Neural progenitor cell (in vitro differentiated cells): ENCODE results near the gene SUPV3L1. TPM values are rescaled to one million over a fixed set of nuclear protein-coding genes. Genes with fewer than 3 reads are reported as not detected.
"Not testable (repeated sequence)": the region's sequence is repeated elsewhere in the genome, so short reads cannot be mapped to it uniquely, and the experiment has no call there.

Experiments
- DNase-seq: peaks from one replicate; pipeline ENCODE4 v3.0.0-alpha.2; 2016; ENCODE audit warnings: low spot score
- H2AFZ ChIP-seq: fragments of 200-600 bp; sonication (generic); replicated peaks from 2 replicates; pipeline ENCODE4 v1.6.1; 2016; ENCODE audit warnings: antibody characterized with exemption
- H3F3A ChIP-seq: fragments of 200-600 bp; sonication (generic); 2 replicates; pipeline ENCODE4 v1.6.1; 2016; ENCODE audit warnings: antibody characterized with exemption, low read depth
- H3K27ac ChIP-seq: fragments of 200-600 bp; sonication (generic); 2 replicates; pipeline ENCODE4 v1.5.1; 2016; ENCODE audit warnings: mild to moderate bottlenecking
- H3K27me3 ChIP-seq: fragments of 200-600 bp; sonication (generic); 2 replicates; pipeline ENCODE4 v1.6.1; 2016; ENCODE audit warnings: mild to moderate bottlenecking, moderate library complexity
- H3K36me3 ChIP-seq: fragments of 200-600 bp; sonication (generic); 2 replicates; pipeline ENCODE4 v1.5.1; 2016
- H3K4me1 ChIP-seq: fragments of 200-600 bp; sonication (generic); 2 replicates; pipeline ENCODE4 v1.6.1; 2016; ENCODE audit warnings: mixed run types
- H3K4me2 ChIP-seq: fragments of 200-600 bp; sonication (generic); 2 replicates; pipeline ENCODE4 v1.6.1; 2016
- H3K4me3 ChIP-seq: fragments of 200-600 bp; sonication (generic); 2 replicates; pipeline ENCODE4 v1.5.1; 2016
- H3K79me2 ChIP-seq: fragments of 200-600 bp; sonication (generic); 2 replicates; pipeline ENCODE4 v1.6.1; 2016; ENCODE audit warnings: low read depth
- H3K9ac ChIP-seq: fragments of 200-600 bp; sonication (generic); 2 replicates; pipeline ENCODE4 v1.6.1; 2016
- H3K9me3 ChIP-seq: fragments of 200-600 bp; sonication (generic); 2 replicates; pipeline ENCODE4 v1.5.1; 2016; ENCODE audit warnings: low read depth
- H4K20me1 ChIP-seq: fragments of 200-600 bp; sonication (generic); 2 replicates; pipeline ENCODE4 v1.6.1; 2016; ENCODE audit warnings: low read depth
- H3K27ac Mint-ChIP-seq: 3 replicates; pipeline ENCODE4 v1.8.0; 2021; ENCODE audit warnings: mixed read lengths
- H3K27me3 Mint-ChIP-seq: 2 replicates; pipeline ENCODE4 v1.8.0; 2022; ENCODE audit warnings: low read depth, mild to moderate bottlenecking, inconsistent platforms, moderate library complexity, mixed read lengths; ENCODE audit not compliant: insufficient read depth
- H3K36me3 Mint-ChIP-seq: 3 replicates; pipeline ENCODE4 v1.8.0; 2021; ENCODE audit warnings: mixed read lengths
- H3K4me1 Mint-ChIP-seq: 3 replicates; pipeline ENCODE4 v1.8.0; 2021; ENCODE audit warnings: mixed read lengths
- H3K4me3 Mint-ChIP-seq: 3 replicates; pipeline ENCODE4 v1.8.0; 2021; ENCODE audit warnings: mild to moderate bottlenecking, moderate library complexity, mixed read lengths
- H3K9me3 Mint-ChIP-seq: 3 replicates; pipeline ENCODE4 v1.8.0; 2020; ENCODE audit warnings: mixed read lengths
- EZH2 ChIP-seq: fragments of 200-600 bp; sonication (generic); IDR thresholded peaks from 2 replicates; pipeline ENCODE4 v1.6.1; 2017; ENCODE audit warnings: antibody characterized with exemption, mild to moderate bottlenecking, moderate library complexity
- EZH2phosphoT487 ChIP-seq: fragments of 200-600 bp; sonication (generic); IDR thresholded peaks from 2 replicates; pipeline ENCODE4 v1.6.1; 2017; ENCODE audit warnings: antibody characterized with exemption
- total RNA-seq: library from RNA; depleted of rRNA; stranded (reverse); fragments of >200 nt; gene quantifications from 2 replicates; pipeline ENCODE4 v1.2.3, GENCODE V29; 2015; ENCODE audit warnings: low replicate concordance
- TF ChIP-seq, protein P1 (sequence below): fragments of 200-600 bp; sonication (generic); IDR thresholded peaks from 2 replicates; pipeline ENCODE4 v1.5.1; 2017; ENCODE audit warnings: antibody characterized with exemption, mild to moderate bottlenecking

The SUPV3L1 gene
- total RNA-seq, 1 donor from 2014 or later = 31.9 TPM

DNA sequence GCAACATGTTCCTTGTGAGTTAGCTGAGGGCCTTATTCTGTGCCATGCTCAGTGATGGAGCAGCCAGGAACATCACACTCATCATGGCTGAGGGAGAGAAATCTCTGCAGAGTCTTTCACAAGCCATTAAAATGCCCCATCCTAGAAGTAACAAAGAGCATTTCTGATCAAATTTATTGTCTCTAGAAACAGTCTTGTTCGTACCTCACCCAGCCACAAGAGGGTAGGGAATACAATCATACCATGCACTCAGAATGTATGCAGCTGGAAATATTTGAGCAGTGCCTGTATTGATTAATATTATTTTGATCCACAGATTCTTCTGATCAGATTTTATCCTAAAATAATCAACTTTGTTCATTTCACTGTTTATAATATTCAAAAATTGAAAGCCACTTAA is 38.7 kb upstream of the SUPV3L1 start:
- peaks cover 29% of the 10 kb centered on the region for H4K20me1 ChIP-seq
- H3K4me3 ChIP-seq = no peak overlapping the region
- no peaks in the 10 kb centered on the region for H3K4me1 ChIP-seq
- no peaks in the 10 kb centered on the region for H3K9me3 Mint-ChIP-seq
- no peak overlapping the region for H2AFZ ChIP-seq
- TF ChIP-seq EZH2 (no peak), EZH2phosphoT487 (no peak)
- TF ChIP-seq, protein P1, sequence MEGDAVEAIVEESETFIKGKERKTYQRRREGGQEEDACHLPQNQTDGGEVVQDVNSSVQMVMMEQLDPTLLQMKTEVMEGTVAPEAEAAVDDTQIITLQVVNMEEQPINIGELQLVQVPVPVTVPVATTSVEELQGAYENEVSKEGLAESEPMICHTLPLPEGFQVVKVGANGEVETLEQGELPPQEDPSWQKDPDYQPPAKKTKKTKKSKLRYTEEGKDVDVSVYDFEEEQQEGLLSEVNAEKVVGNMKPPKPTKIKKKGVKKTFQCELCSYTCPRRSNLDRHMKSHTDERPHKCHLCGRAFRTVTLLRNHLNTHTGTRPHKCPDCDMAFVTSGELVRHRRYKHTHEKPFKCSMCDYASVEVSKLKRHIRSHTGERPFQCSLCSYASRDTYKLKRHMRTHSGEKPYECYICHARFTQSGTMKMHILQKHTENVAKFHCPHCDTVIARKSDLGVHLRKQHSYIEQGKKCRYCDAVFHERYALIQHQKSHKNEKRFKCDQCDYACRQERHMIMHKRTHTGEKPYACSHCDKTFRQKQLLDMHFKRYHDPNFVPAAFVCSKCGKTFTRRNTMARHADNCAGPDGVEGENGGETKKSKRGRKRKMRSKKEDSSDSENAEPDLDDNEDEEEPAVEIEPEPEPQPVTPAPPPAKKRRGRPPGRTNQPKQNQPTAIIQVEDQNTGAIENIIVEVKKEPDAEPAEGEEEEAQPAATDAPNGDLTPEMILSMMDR = no peak
- H3K27me3 ChIP-seq = no peaks in the 10 kb centered on the region
- no peak overlapping the region for H3K4me3 Mint-ChIP-seq
- H3K4me2 ChIP-seq = no peak overlapping the region
- H3K27ac Mint-ChIP-seq = no peak overlapping the region
- H3F3A ChIP-seq = no peaks in the 10 kb centered on the region
- peaks cover 2% of the 10 kb centered on the region for H3K36me3 Mint-ChIP-seq
- DNase-seq = no peak
- H3K27ac ChIP-seq = no peak overlapping the region
- no peaks in the 10 kb centered on the region for H3K4me1 Mint-ChIP-seq
- H3K9me3 ChIP-seq = no peaks in the 10 kb centered on the region
- H3K36me3 ChIP-seq = no peaks in the 10 kb centered on the region
- H3K9ac ChIP-seq = no peak overlapping the region
- H3K27me3 Mint-ChIP-seq = peaks cover 2% of the 10 kb centered on the region
- H3K79me2 ChIP-seq = peaks cover 91% of the 10 kb centered on the region

DNA sequence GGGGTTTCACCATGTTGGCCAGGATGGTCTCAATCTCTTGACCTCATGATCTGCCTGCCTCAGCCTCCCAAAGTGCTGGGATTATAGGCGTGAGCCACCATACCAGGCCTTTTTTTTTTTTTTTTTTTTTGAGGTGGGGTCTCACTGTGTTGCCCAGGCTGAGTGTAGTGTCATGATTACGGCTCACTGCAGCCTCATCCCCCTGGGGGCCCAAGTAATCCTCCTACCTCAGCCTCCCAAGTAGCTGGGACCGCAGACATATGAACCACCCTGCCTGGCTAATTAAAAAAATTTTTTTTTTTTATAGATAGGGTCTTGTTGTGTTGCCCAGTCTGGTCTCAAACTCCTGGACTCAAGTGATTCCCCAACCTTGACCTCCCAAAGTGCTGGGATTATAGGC is 38.0 kb upstream of the SUPV3L1 start:
- H3K4me1 Mint-ChIP-seq, H3K27me3 ChIP-seq, DNase-seq, H3K9ac ChIP-seq, H3K9me3 ChIP-seq, H3K36me3 ChIP-seq, H3K4me3 Mint-ChIP-seq, H3K4me1 ChIP-seq, H3F3A ChIP-seq, H3K9me3 Mint-ChIP-seq, H3K27me3 Mint-ChIP-seq, H3K27ac Mint-ChIP-seq, H3K4me3 ChIP-seq, H3K27ac ChIP-seq, H3K36me3 Mint-ChIP-seq, H2AFZ ChIP-seq, H3K4me2 ChIP-seq: not testable (repeated sequence)
- H3K79me2 ChIP-seq = peaks cover 94% of the 10 kb centered on the region
- H4K20me1 ChIP-seq = peaks cover 29% of the 10 kb centered on the region

- Histone ChIP-seq H3K9ac (no peak overlapping the region), H3K4me2 (no peak overlapping the region), H2AFZ (no peak overlapping the region), H3K4me3 (no peak overlapping the region), H4K20me1 (peaks cover 29% of the 10 kb centered on the region), H3K27ac (no peak overlapping the region), H3F3A (no peaks in the 10 kb centered on the region), H3K36me3 (no peaks in the 10 kb centered on the region), H3K79me2 (peaks cover 90% of the 10 kb centered on the region), H3K4me1 (no peaks in the 10 kb centered on the region), H3K27me3 (no peaks in the 10 kb centered on the region), H3K9me3 (no peaks in the 10 kb centered on the region)
- Mint-ChIP-seq H3K27ac (no peak overlapping the region), H3K4me3 (no peak overlapping the region), H3K4me1 (no peaks in the 10 kb centered on the region), H3K9me3 (no peaks in the 10 kb centered on the region), H3K36me3 (peaks cover 2% of the 10 kb centered on the region), H3K27me3 (no peaks in the 10 kb centered on the region)
- TF ChIP-seq, protein P1 = no peak
- TF ChIP-seq EZH2phosphoT487 (no peak), EZH2 (no peak)
- DNase-seq = no peak
Measured at GRCh38 chr10:69142983-69143382, 37.1 kb upstream of the SUPV3L1 start.

DNA sequence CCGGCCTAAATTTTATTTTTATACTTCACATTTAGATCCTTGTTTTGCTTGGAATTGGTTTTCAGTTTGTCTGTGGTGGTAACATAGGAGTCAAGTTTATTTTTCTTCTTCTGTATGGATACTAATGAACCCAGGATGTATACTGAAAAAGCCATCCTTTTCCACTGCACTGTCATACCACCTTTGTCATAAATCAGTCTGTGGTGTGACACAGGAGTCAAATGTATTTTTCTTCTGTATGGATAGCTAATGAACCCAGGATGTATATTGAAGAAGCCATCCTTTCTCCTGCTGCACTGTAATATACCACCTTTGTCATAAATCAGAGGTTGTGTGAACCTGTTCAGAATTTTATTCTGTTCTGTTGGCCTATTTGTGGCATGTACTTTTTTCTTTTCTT is 34.7 kb upstream of the SUPV3L1 start:
- Histone ChIP-seq H3K4me3 (no peak overlapping the region), H2AFZ (no peak overlapping the region), H3F3A (no peaks in the 10 kb centered on the region), H3K27ac (no peak overlapping the region), H3K79me2 (peaks cover 85% of the 10 kb centered on the region), H4K20me1 (peaks cover 12% of the 10 kb centered on the region), H3K4me1 (no peaks in the 10 kb centered on the region), H3K4me2 (no peak overlapping the region), H3K36me3 (no peaks in the 10 kb centered on the region), H3K9me3 (no peaks in the 10 kb centered on the region), H3K27me3 (no peaks in the 10 kb centered on the region), H3K9ac (no peak overlapping the region)
- no peaks in the 10 kb centered on the region for H3K9me3 Mint-ChIP-seq
- H3K36me3 Mint-ChIP-seq = peaks cover 2% of the 10 kb centered on the region
- DNase-seq = no peak
- no peak overlapping the region for H3K27ac Mint-ChIP-seq
- H3K27me3 Mint-ChIP-seq = no peaks in the 10 kb centered on the region
- no peak overlapping the region for H3K4me3 Mint-ChIP-seq
- TF ChIP-seq, protein P1 = no peak
- TF ChIP-seq EZH2phosphoT487 (no peak), EZH2 (no peak)
- no peaks in the 10 kb centered on the region for H3K4me1 Mint-ChIP-seq
